GM20000 (cell line): ENCODE measurements around the gene NMRAL1.

Experiments
- DNase-seq: peaks from one replicate; pipeline ENCODE4 v3.0.0; 2012; ENCODE audit warnings: low spot score
- CTCF ChIP-seq: IDR thresholded peaks from 2 replicates; pipeline ENCODE4 v1.5.1; 2012; ENCODE audit warnings: mild to moderate bottlenecking, control low read depth; ENCODE audit errors: extremely low read depth, missing control alignments

The NMRAL1 gene

GRCh38 chr16:4505356-4506147 is 31.1 kb upstream of the NMRAL1 start:
- peak; percentile 70 for DNase-seq
- TF ChIP-seq CTCF, result no peak

GRCh38 chr16:4501071-4501478 is 26.6 kb upstream of the NMRAL1 start:
- no peak for DNase-seq
- no peak for TF ChIP-seq CTCF

- no peak for TF ChIP-seq CTCF
- DNase-seq, result no peak
Measured at GRCh38 chr16:4500272-4500671, 25.8 kb upstream of the NMRAL1 start.

- no peak for DNase-seq
- TF ChIP-seq CTCF, result no peak
Measured at GRCh38 chr16:4499196-4499555, 24.8 kb upstream of the NMRAL1 start.

GRCh38 chr16:4498546-4499195 is 24.2 kb upstream of the NMRAL1 start:
- no peak for TF ChIP-seq CTCF
- no peak for DNase-seq

- TF ChIP-seq CTCF, result no peak
- DNase-seq, result no peak
Measured at GRCh38 chr16:4496305-4496704, 21.9 kb upstream of the NMRAL1 start.

GRCh38 chr16:4495766-4496165 is 21.3 kb upstream of the NMRAL1 start:
- no peak for DNase-seq
- TF ChIP-seq CTCF, result no peak
